ENCODE results near the gene ABCA2. TPM values are rescaled to one million over a fixed set of nuclear protein-coding genes. Genes with fewer than 3 reads are reported as not detected.
"Not testable (repeated sequence)": the region's sequence is repeated elsewhere in the genome, so short reads cannot be mapped to it uniquely, and the experiment has no call there.

The ABCA2 gene
- polyA plus RNA-seq, 2 donors: 7.7 to 14.7 TPM

DNA sequence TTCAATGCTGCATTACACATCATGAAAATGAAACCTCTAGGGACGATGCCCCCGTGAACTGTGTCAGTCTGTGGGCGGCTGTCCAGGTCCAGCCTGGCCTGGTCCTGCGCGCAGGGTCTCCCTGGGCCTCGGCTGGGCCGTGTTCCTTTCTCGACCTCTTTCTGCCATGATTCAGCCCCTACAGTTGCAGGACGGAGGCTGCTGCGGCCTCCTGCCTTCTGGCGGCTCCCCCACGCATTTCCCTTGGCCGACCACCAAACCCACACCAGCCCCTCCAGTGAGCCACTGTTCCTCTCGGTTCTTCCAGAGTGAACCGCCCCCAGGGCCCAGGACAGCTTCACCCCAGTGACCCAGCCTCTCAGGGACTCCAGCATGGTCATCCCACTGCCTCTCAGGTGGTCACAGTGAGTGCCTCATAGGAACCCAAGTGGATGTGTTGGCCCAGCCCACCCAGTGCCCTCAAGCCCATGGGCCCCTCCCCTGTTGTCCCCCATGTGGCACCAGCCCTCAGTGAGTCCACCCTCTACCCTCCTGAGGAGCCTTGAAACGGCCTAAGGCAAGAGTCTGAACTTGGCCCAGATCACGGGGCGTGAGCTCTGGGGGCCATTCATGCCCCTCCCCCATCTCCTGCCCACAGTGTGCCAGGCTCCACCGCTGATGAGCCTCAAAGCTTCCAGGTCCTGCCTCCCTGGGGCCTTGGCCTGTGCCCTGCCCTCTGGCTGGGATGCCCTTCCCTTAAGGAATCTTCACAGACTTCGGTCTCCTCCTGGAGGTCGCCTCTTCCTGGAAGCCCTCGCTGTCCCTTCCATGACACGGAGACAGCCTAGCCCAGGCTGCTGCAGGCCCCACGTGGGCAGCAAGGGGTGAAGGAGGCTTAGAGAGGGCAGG, 21.7 kb downstream of the ABCA2 start:
- H3K27me3 ChIP-seq (ENCODE audit: control insufficient read depth in 1 of 2, insufficient read depth in 2 of 2, low read length in 2 of 2): no peaks in the 10 kb centered on the region
- no peak overlapping the region for H3K4me3 ChIP-seq (ENCODE audit: low read depth in 1 of 2, low read length in 2 of 2)
- H3K27ac ChIP-seq (ENCODE audit: low read depth in 2 of 2, low read length in 1 of 2): no peak overlapping the region
- H3K4me1 ChIP-seq (ENCODE audit: control insufficient read depth in 2 of 2, insufficient read depth in 2 of 2, low read length in 1 of 2): no peaks in the 10 kb centered on the region
- H3K9me3 ChIP-seq (ENCODE audit: control insufficient read depth in 2 of 2, insufficient read depth in 1 of 2, low read depth in 1 of 2, low read length in 1 of 2): no peaks in the 10 kb centered on the region
- WGBS, 2 donors: 67 to 73% methylated on average over 24 of the region's 24 CpGs
- H3K36me3 ChIP-seq (ENCODE audit: control insufficient read depth in 2 of 2, insufficient read depth in 2 of 2, low read length in 1 of 2): peaks cover 0 to 7% of the 10 kb centered on the region in 2 donors

DNA sequence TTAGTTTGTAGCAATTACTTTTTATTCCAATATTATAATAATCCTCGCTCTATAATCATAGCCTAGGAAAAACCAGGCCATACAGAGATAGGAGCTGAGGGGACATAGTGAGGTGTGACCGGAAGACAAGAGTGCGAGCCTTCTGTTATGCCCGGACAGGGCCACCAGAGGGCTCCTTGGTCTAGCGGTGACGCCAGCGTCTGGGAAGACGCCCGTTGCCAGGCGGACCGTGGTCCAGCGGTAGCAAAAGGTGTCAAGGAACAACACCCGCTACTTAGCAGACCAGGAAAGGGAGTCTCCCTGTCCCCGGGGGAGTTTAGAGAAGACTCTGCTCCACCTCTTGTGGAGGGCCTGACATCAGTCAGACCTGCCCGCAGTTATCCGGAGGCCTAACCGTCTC, 23.8 kb downstream of the ABCA2 start:
- H3K27ac ChIP-seq (ENCODE audit: low read depth in 2 of 2, low read length in 1 of 2); H3K27me3 ChIP-seq (ENCODE audit: control insufficient read depth in 1 of 2, insufficient read depth in 2 of 2, low read length in 2 of 2); H3K9me3 ChIP-seq (ENCODE audit: control insufficient read depth in 2 of 2, insufficient read depth in 1 of 2, low read depth in 1 of 2, low read length in 1 of 2); H3K36me3 ChIP-seq (ENCODE audit: control insufficient read depth in 2 of 2, insufficient read depth in 2 of 2, low read length in 1 of 2); H3K4me1 ChIP-seq (ENCODE audit: control insufficient read depth in 2 of 2, insufficient read depth in 2 of 2, low read length in 1 of 2); H3K4me3 ChIP-seq (ENCODE audit: low read depth in 1 of 2, low read length in 2 of 2): not testable (repeated sequence)
- WGBS, 2 donors: 44 to 68% methylated on average over 9 to 17 of the region's 17 CpGs

DNA sequence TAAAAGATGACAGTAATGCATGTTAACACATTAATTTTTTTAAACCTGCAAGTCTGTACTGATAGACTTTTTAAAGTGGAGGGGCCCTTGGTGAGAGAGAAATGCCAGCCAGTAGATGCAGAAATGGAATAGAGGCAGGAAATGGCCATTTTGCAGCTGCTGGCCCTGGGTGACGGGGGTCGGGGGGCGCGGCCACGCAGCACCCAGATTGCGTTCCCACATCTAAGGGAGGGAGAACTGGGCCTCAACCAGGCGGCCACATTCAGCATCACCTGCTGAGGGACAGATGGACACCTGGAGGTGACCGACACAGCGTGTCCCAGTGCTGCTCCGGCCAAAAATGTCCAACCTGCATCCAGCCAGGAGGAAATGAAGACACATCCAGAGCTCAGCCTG, 25.4 kb downstream of the ABCA2 start:
- peaks cover 0 to 3% of the 10 kb centered on the region in 2 donors for H3K4me1 ChIP-seq (ENCODE audit: control insufficient read depth in 2 of 2, insufficient read depth in 2 of 2, low read length in 1 of 2)

DNA sequence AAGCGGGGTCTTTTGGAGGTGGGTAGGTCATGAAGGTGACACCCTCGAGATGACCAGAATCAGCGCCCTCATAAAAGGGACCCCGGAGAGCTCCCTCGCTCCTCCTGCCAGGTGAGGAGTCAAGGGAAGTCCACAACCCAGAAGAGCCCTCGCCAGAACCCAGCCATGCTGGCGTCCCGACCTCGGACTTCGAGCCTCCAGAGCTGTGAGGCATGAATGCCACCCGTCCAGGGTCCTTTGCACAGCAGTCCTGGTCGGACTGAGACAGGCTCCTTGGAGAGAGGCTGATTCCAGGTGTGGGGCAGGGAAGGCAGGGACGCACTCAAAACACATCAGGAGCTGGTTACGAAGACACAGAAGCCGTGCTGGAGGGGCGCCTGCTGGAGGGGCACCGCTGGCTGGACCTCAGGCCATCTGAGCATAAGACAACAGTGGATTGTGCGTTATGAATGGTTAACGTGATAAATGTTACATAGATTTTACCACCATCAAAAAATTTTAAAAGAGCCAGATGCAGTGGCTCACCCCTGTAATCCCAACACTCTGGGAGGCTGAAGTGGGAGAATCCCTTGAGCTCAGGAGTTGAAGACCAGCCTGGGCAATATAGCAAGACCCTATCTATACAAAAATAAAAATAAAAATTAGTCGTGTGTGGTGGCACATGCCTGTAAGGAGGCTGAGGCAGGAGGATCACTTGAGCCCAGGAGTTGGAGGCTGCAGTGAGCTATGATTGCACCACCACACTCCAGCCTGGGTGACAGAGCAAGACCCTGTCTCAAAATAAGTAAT, 26.0 kb downstream of the ABCA2 start:
- H3K27ac ChIP-seq (ENCODE audit: low read depth in 2 of 2, low read length in 1 of 2): no peak overlapping the region
- H3K36me3 ChIP-seq (ENCODE audit: control insufficient read depth in 2 of 2, insufficient read depth in 2 of 2, low read length in 1 of 2): no peaks in the 10 kb centered on the region
- no peaks in the 10 kb centered on the region for H3K27me3 ChIP-seq (ENCODE audit: control insufficient read depth in 1 of 2, insufficient read depth in 2 of 2, low read length in 2 of 2)
- WGBS, 2 donors: 82 to 86% methylated on average over 20 of the region's 20 CpGs
- H3K4me3 ChIP-seq (ENCODE audit: low read depth in 1 of 2, low read length in 2 of 2): no peak overlapping the region
- H3K9me3 ChIP-seq (ENCODE audit: control insufficient read depth in 2 of 2, insufficient read depth in 1 of 2, low read depth in 1 of 2, low read length in 1 of 2): no peaks in the 10 kb centered on the region
- peaks cover 0 to 8% of the 10 kb centered on the region in 2 donors for H3K4me1 ChIP-seq (ENCODE audit: control insufficient read depth in 2 of 2, insufficient read depth in 2 of 2, low read length in 1 of 2)

More for the DNA sequence above, 25.4 kb downstream of the ABCA2 start:
- no peaks in the 10 kb centered on the region for H3K27me3 ChIP-seq (ENCODE audit: control insufficient read depth in 1 of 2, insufficient read depth in 2 of 2, low read length in 2 of 2)
- no peak overlapping the region for H3K27ac ChIP-seq (ENCODE audit: low read depth in 2 of 2, low read length in 1 of 2)
- H3K9me3 ChIP-seq (ENCODE audit: control insufficient read depth in 2 of 2, insufficient read depth in 1 of 2, low read depth in 1 of 2, low read length in 1 of 2): no peaks in the 10 kb centered on the region
- WGBS, 2 donors: 91 to 92% methylated on average over 10 of the region's 10 CpGs
- no peaks in the 10 kb centered on the region for H3K36me3 ChIP-seq (ENCODE audit: control insufficient read depth in 2 of 2, insufficient read depth in 2 of 2, low read length in 1 of 2)
- H3K4me3 ChIP-seq (ENCODE audit: low read depth in 1 of 2, low read length in 2 of 2): no peak overlapping the region

DNA sequence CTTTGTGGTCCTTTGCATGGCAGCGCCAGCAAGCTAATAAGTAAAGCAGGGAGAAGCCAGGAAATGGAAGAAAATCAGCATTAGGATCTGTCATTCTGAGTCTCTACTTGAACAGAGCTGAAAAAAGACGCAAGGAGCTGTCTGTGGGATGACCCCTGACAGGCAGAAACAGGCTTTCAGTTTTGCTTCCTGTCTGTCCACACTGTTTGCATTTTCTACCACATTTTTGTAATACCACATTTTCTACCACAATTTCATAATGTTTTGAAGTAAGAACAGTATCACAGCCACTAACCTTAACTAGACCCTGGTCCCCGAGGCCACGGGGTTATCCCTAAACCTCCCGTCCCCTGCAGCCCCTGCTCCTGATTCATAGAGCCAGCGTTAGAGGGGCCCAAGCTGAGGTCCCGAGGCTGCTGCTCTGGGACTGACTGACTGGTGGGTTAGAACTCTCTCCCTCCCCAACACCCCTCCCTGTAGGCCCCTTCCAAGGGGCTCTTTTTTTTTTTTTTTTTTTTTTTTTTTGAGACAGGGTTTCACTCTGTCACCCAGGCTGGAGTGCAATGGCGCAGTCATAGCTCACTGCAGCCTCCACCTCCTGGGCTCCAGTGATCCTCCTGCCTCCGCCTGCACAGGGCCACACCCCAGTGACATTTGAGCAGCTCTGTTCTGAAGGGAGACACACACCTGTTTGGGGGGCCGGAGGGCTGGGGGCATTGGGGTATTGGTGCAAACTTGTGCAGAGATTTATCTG, 27.7 kb downstream of the ABCA2 start:
- no peak overlapping the region for H3K4me3 ChIP-seq (ENCODE audit: low read depth in 1 of 2, low read length in 2 of 2)
- no peaks in the 10 kb centered on the region for H3K27me3 ChIP-seq (ENCODE audit: control insufficient read depth in 1 of 2, insufficient read depth in 2 of 2, low read length in 2 of 2)
- peak overlapping the region in 1 of 2 donors; percentile 37 for H3K27ac ChIP-seq (ENCODE audit: low read depth in 2 of 2, low read length in 1 of 2)
- no peaks in the 10 kb centered on the region for H3K36me3 ChIP-seq (ENCODE audit: control insufficient read depth in 2 of 2, insufficient read depth in 2 of 2, low read length in 1 of 2)
- H3K4me1 ChIP-seq (ENCODE audit: control insufficient read depth in 2 of 2, insufficient read depth in 2 of 2, low read length in 1 of 2): peaks cover 0 to 14% of the 10 kb centered on the region in 2 donors
- 60 to 64% methylated on average over 10 of the region's 10 CpGs for WGBS, 2 donors
- H3K9me3 ChIP-seq (ENCODE audit: control insufficient read depth in 2 of 2, insufficient read depth in 1 of 2, low read depth in 1 of 2, low read length in 1 of 2): no peaks in the 10 kb centered on the region

DNA sequence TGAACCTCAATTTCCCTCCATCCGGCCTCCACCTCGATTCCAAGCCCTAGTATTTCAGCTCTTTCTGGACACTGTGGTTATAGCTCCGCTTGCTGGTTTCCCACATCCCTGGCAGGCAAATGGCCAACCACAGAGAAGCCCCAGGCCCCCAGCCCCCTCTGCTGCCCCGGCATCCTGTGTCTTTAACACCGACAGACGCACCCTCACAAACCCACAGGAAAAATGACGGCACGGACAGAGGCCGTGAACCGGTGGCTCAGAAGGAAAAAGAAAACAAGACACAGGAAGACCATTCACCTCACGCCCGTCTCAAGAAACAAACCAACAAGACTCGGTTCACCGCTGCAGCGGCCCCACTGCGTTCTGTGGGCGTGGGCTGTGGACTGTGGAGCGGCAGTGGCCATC, 30.2 kb downstream of the ABCA2 start:
- Histone ChIP-seq H3K9me3 (ENCODE audit: control insufficient read depth in 2 of 2, insufficient read depth in 1 of 2, low read depth in 1 of 2, low read length in 1 of 2) (no peaks in the 10 kb centered on the region), H3K36me3 (ENCODE audit: control insufficient read depth in 2 of 2, insufficient read depth in 2 of 2, low read length in 1 of 2) (peaks cover 0 to 9% of the 10 kb centered on the region in 2 donors), H3K27me3 (ENCODE audit: control insufficient read depth in 1 of 2, insufficient read depth in 2 of 2, low read length in 2 of 2) (no peaks in the 10 kb centered on the region), H3K4me3 (ENCODE audit: low read depth in 1 of 2, low read length in 2 of 2) (no peak overlapping the region), H3K27ac (ENCODE audit: low read depth in 2 of 2, low read length in 1 of 2) (peak overlapping the region; percentile 73 to 88), H3K4me1 (ENCODE audit: control insufficient read depth in 2 of 2, insufficient read depth in 2 of 2, low read length in 1 of 2) (peaks cover 0 to 32% of the 10 kb centered on the region in 2 donors)
- 59 to 62% methylated on average over 18 of the region's 18 CpGs for WGBS, 2 donors

DNA sequence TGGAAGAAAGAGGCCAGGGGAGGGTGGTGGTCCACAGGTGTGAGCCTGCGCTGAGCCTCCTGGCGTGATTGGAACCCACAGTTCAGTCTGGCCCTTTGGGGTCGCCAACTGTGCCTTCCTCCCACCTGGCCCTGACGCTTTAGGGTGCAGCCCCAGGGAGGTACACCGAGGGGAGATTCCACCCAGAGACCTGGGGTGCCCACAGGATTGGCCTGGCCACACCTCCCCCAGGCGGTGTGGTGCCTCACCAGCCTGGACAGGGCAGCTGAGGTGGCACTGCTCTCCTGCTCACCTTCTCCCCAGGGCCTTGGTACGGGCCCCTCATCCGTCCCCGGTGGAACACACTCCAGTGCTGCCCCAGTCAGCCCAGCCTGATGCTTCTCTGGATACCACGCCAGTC, 30.7 kb downstream of the ABCA2 start:
- Histone ChIP-seq H3K27ac (ENCODE audit: low read depth in 2 of 2, low read length in 1 of 2) (peak overlapping the region; percentile 73 to 88), H3K4me3 (ENCODE audit: low read depth in 1 of 2, low read length in 2 of 2) (no peak overlapping the region), H3K9me3 (ENCODE audit: control insufficient read depth in 2 of 2, insufficient read depth in 1 of 2, low read depth in 1 of 2, low read length in 1 of 2) (no peaks in the 10 kb centered on the region), H3K27me3 (ENCODE audit: control insufficient read depth in 1 of 2, insufficient read depth in 2 of 2, low read length in 2 of 2) (no peaks in the 10 kb centered on the region), H3K36me3 (ENCODE audit: control insufficient read depth in 2 of 2, insufficient read depth in 2 of 2, low read length in 1 of 2) (peaks cover 0 to 9% of the 10 kb centered on the region in 2 donors), H3K4me1 (ENCODE audit: control insufficient read depth in 2 of 2, insufficient read depth in 2 of 2, low read length in 1 of 2) (peaks cover 0 to 35% of the 10 kb centered on the region in 2 donors)
- 63 to 68% methylated on average over 10 of the region's 10 CpGs for WGBS, 2 donors

DNA sequence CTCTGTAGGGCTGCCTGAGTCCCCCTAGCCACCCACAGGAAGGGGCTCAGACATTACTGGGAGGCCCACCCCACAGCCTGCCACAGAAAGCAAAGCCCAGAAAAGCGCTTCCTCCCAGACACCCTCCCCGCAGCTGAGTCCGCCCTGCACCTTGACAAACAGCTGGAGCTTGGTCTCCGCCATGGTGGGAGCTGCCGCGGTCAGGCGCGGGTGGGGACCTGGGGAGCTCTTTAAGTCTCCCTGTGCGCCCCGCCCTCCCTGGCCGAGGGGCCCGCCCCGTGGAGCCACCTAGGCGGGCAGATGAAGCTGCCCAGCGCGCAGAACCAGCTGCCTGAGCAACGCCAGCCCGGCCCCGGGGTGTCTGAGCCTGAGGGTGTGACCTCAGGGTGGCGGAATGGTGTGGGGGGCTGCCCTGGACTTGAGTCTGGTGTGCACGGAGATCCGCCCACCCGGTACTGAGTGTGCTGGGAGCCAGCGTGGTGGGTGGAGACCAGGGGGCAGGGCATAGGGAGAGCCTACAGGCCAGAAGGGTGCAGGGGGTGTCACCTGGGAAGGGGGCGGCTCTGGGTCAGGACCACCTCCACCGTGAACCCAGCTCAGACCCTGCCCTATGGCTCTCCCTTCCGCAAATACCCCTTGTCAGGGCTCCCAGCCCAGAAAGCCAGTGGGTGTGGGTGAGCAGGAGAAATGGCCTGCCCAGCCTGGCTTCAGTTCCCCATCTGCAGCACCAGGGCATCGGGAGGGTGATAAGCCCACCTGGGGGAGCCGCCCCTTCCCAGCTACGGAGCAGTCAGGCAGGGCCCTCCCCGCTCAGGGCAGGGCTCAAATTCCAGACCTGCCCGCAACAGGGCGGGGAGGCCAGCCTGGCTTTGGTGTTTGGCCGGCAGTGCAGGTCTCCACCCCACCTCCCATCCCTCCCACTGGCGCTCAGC, 31.4 kb downstream of the ABCA2 start, which contains the start of gene CLIC3:
Gene CLIC3 (minus strand): TSS at position 208 of the 932 bp plus-strand sequence. CDS start 25 bp downstream, at position 183.
- 20 to 24% methylated on average over 35 of the region's 35 CpGs for WGBS, 2 donors

More for the DNA sequence above, 31.4 kb downstream of the ABCA2 start, which contains the start of gene CLIC3:
- H3K36me3 ChIP-seq (ENCODE audit: control insufficient read depth in 2 of 2, insufficient read depth in 2 of 2, low read length in 1 of 2): peaks cover 0 to 9% of the 10 kb centered on the region in 2 donors
- H3K9me3 ChIP-seq (ENCODE audit: control insufficient read depth in 2 of 2, insufficient read depth in 1 of 2, low read depth in 1 of 2, low read length in 1 of 2): no peaks in the 10 kb centered on the region
- H3K4me3 ChIP-seq (ENCODE audit: low read depth in 1 of 2, low read length in 2 of 2): peak within 1 kb of the TSS; percentile 51 to 52
- H3K27me3 ChIP-seq (ENCODE audit: control insufficient read depth in 1 of 2, insufficient read depth in 2 of 2, low read length in 2 of 2): no peaks in the 10 kb centered on the region
- peaks cover 0 to 35% of the 10 kb centered on the region in 2 donors for H3K4me1 ChIP-seq (ENCODE audit: control insufficient read depth in 2 of 2, insufficient read depth in 2 of 2, low read length in 1 of 2)
- peak within 1 kb of the TSS; percentile 88 for H3K27ac ChIP-seq (ENCODE audit: low read depth in 2 of 2, low read length in 1 of 2)

All from esophagus (tissue), 2 donors.